ENCODE measurements around the gene RIC1.

DNA sequence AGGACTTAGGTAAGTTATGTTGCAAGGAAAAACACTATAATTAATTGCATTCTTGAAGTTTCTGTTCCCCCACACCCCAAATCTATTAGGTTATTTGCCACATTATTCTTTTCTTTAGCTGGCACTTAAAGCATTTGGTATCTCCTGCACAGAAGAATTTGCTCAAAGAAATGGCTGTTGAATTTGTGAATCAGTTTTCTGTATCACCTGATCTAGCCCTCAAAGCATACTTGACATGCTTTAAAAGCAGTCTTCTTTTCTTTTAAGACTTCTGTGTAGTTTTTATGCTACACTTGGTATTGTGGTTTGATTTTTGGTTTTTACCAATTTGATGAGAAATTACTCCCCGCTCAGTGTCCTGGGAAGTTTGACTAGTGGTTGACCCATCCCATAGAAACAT lies 69.1 kb downstream of the RIC1 start:
- TF ChIP-seq, protein P1, sequence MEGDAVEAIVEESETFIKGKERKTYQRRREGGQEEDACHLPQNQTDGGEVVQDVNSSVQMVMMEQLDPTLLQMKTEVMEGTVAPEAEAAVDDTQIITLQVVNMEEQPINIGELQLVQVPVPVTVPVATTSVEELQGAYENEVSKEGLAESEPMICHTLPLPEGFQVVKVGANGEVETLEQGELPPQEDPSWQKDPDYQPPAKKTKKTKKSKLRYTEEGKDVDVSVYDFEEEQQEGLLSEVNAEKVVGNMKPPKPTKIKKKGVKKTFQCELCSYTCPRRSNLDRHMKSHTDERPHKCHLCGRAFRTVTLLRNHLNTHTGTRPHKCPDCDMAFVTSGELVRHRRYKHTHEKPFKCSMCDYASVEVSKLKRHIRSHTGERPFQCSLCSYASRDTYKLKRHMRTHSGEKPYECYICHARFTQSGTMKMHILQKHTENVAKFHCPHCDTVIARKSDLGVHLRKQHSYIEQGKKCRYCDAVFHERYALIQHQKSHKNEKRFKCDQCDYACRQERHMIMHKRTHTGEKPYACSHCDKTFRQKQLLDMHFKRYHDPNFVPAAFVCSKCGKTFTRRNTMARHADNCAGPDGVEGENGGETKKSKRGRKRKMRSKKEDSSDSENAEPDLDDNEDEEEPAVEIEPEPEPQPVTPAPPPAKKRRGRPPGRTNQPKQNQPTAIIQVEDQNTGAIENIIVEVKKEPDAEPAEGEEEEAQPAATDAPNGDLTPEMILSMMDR (IDR thresholded peaks at IDR 0.05) = no peak
- no peak for TF ChIP-seq POLR2A (IDR thresholded peaks at IDR 0.05)
- no peak for TF ChIP-seq POLR2AphosphoS5 (IDR thresholded peaks at IDR 0.05)
- TF ChIP-seq EP300 (IDR thresholded peaks at IDR 0.05) = no peak
